GM10248 (cell line): ENCODE data around the gene PMM2.

Source experiments
- CTCF ChIA-PET: fragments of 300-600 bp; sonication (Branson Sonifier 250); formaldehyde crosslinking; extraction: SDS; loops from one replicate; lab custom pipeline; 2021; ENCODE audit warnings: antibody characterized with exemption; lab: Yijun Ruan, JAX
- POLR2A ChIA-PET: fragments of 350-650 bp; sonication (Branson Sonifier 250); formaldehyde crosslinking; extraction: SDS; loops from one replicate; lab custom pipeline; 2020; ENCODE audit warnings: antibody characterized with exemption; lab: Yijun Ruan, JAX
- DNase-seq: peaks from one replicate; pipeline ENCODE4 v3.0.0; 2012; ENCODE audit errors: extremely low spot score
- TF ChIP-seq, protein P1 (sequence below): IDR thresholded peaks from 2 replicates; pipeline ENCODE4 v1.5.1; 2012; ENCODE audit warnings: mild to moderate bottlenecking, low read depth; ENCODE audit errors: extremely low read depth, missing control alignments, control extremely low read depth

PMM2 gene

DNA sequence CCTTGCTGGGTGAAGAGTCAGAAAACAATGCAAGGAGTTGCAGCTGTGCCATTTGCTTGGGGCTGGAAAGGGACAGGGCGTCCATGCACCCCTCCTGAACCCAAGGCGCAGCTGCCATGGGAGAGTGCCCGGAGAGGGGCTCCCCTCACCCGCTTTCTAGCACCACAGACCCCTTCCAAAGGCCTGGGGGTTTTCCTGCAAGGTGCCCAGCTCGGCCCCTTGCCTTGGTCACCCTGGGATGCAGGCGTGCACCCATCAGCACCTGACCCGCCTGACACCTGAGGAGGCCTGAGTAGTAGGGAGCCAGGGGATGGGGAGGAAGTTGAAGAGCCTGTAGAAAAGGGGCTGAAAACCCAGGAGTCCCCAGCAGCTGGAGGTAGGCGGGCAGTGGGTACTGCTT, 30.5 kb upstream of the PMM2 start:
- DNase-seq: no peak
- ChIA-PET POLR2A (no interaction called here), CTCF (no interaction called here)
- TF ChIP-seq, protein P1, sequence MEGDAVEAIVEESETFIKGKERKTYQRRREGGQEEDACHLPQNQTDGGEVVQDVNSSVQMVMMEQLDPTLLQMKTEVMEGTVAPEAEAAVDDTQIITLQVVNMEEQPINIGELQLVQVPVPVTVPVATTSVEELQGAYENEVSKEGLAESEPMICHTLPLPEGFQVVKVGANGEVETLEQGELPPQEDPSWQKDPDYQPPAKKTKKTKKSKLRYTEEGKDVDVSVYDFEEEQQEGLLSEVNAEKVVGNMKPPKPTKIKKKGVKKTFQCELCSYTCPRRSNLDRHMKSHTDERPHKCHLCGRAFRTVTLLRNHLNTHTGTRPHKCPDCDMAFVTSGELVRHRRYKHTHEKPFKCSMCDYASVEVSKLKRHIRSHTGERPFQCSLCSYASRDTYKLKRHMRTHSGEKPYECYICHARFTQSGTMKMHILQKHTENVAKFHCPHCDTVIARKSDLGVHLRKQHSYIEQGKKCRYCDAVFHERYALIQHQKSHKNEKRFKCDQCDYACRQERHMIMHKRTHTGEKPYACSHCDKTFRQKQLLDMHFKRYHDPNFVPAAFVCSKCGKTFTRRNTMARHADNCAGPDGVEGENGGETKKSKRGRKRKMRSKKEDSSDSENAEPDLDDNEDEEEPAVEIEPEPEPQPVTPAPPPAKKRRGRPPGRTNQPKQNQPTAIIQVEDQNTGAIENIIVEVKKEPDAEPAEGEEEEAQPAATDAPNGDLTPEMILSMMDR: no peak

DNA sequence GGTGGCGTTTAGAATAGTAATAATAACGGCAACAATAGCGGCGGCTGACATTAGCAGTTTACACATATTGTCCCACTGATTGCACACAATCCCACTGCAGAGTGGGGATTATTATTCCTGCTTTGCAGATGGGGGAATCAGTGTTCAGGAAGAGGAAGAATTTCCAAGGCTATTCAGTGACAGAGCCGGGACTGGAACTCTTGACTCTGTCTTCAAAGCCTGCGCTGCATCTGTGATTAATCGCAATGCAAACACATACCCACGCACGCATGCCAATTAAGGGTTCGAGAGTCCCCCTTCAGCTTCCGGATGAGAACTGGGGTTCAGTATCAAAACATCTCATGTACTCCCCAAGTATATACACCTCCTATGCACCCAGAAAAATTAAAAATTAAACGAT, 29.4 kb upstream of the PMM2 start:
- POLR2A ChIA-PET: no interaction called here
- no peak for DNase-seq
- TF ChIP-seq, protein P1: no peak
- CTCF ChIA-PET: no interaction called here

DNA sequence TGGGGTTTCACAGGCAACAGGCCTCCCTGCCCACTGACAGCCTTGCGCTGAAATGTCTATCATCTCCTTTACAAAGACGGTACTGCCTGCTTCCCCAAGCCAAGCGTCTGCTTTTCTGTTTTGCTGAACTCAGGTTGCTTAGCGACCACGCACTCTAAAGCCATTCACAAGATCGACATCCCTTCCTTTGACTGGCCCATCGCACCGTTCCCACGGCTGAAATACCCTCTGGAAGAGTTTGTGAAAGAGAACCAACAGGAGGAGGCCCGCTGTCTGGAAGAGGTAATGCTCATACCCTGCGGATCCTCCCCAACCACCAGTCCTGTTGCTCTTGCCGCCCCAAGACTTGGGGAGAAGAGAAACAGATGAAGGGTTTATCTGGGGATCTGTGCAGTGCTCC, 28.9 kb upstream of the PMM2 start:
- ChIA-PET CTCF (no interaction called here), POLR2A (no interaction called here)
- no peak for DNase-seq
- TF ChIP-seq, protein P1: no peak

GRCh38 chr16:8773537-8773936, 24.1 kb upstream of the PMM2 start:
- CTCF ChIA-PET: no interaction called here

DNA sequence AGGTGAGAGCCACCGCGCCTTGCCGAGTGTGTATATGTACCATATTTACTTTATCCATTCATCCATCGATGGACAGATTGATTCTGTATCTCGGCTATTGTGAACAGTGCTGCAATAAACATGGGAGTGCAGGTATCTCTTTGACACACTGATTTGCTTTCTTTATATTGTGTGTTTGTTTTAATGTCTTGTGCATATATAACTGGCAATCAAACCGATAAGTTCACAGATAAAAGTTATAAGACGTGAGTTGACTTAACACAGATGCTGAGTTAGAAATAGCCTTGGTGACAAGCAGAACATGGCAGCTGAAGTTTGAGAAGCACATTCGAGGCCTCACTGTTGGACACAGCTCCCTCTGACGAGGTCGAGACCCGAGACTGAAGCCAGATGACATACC, 23.4 kb upstream of the PMM2 start:
- ChIA-PET CTCF (no interaction called here), POLR2A (no interaction called here)
- no peak for DNase-seq
- TF ChIP-seq, protein P1: no peak

More at GRCh38 chr16:8773537-8773936, 24.1 kb upstream of the PMM2 start:
- no peak for DNase-seq
- TF ChIP-seq, protein P1: no peak
- POLR2A ChIA-PET: interaction anchor here (0.6 kb wide), 1 partner anchor 178 kb away, joined by 3 read pairs; no protein-coding TSS in a partner anchor

DNA sequence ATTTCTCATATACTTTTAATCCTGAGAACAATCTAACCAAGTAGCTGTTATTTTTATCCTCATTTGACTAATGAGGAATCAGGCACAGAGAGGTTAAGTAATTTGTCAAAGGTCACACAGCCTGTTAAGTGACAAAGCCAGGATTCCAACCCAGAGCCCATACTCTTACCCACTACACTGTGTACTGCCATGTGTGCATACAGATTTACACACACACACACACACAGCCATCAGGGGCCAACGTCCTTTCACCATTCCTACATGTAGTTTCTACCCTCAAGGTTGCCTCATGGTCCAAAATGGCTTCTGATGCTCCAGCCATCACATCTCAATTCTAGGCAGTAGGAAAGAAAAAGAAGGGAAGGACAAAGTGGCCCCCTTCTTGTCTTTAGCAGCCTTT, 22.3 kb upstream of the PMM2 start:
- DNase-seq: no peak
- CTCF ChIA-PET: no interaction called here
- TF ChIP-seq, protein P1: no peak
- POLR2A ChIA-PET: no interaction called here

GRCh38 chr16:8776129-8776584, 21.5 kb upstream of the PMM2 start:
- DNase-seq: no peak
- TF ChIP-seq, protein P1: no peak
- ChIA-PET CTCF (no interaction called here), POLR2A (no interaction called here)
